ENCODE measurements around the gene CCDC88B.

DNA sequence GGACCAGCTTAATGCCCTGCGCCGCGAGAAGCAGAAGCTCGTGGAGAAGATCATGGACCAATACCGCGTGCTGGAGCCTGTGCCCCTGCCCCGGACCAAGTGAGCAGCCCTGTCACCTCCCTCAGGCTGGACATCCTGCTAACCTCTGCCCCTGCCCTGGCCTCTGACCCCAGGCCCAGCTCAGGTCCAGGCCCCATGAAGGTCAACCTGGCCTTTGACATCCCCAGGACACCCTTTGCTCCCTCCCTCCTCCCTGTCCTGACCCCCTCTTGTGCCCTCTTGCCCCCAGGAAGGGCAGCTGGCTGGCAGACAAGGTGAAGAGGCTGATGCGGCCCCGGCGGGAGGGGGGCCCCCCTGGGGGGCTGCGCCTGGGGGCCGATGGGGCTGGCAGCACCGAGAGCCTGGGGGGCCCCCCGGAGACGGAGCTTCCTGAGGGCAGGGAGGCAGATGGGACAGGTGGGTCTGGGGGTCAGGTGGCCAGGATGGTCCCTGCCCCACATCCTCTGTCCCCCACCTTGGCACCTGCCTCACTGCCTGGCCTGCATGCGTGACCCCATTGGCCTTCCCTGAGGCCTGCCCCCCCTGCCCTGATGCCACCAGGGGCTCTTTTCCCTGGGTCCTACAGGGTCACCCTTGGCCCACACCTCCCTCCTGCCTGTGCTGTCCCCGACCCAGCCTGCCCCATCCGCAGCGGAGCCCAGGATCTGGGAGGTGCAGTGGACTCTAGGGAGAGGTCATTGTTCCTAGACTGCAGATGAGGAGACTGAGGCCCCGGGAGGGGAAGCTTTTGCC is 13.9 kb downstream of the CCDC88B start:
- TF ChIP-seq, protein P1, sequence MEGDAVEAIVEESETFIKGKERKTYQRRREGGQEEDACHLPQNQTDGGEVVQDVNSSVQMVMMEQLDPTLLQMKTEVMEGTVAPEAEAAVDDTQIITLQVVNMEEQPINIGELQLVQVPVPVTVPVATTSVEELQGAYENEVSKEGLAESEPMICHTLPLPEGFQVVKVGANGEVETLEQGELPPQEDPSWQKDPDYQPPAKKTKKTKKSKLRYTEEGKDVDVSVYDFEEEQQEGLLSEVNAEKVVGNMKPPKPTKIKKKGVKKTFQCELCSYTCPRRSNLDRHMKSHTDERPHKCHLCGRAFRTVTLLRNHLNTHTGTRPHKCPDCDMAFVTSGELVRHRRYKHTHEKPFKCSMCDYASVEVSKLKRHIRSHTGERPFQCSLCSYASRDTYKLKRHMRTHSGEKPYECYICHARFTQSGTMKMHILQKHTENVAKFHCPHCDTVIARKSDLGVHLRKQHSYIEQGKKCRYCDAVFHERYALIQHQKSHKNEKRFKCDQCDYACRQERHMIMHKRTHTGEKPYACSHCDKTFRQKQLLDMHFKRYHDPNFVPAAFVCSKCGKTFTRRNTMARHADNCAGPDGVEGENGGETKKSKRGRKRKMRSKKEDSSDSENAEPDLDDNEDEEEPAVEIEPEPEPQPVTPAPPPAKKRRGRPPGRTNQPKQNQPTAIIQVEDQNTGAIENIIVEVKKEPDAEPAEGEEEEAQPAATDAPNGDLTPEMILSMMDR (IDR thresholded peaks at IDR 0.05; ENCODE audit: poor library complexity), result no peak
- TF ChIP-seq EZH2 (IDR thresholded peaks at IDR 0.05; ENCODE audit: borderline replicate concordance), result no peak
